ENCODE results near the gene TCEANC2. TPM values are rescaled to one million over a fixed set of nuclear protein-coding genes. Genes with fewer than 3 reads are reported as not detected.

TCEANC2 gene
- total RNA-seq, 4 donors from 2014 or later: 2.6 to 9.5 (median 7.0) TPM

DNA sequence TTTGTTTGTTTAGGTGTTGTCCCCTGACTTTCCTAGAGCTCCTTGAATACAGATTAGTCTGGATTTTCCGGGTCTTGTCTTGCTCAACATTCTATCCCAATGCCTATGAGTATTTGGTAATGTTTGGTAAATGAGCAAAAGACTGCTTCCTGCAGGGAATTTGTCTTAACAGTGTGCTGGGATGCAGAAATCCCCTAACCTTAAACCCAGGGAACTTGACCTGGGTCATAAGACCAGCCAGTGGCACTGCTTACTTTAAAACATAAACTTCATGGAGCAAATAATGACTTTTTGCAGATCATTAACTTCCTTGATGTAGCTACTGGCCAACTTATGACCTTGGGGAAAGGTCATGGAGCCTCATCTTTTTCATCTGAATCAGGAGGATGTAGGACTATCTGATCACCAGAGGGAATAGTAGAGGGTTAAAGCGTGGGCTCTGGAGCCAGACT lies 27.2 kb downstream of the TCEANC2 start:
- in situ Hi-C loops (cut with MboI; ENCODE audit: low sequenced_read_pairs in 4 of 4) (no loop called here), intact Hi-C loops (cut with DNase I; ENCODE audit: low total_unique reads) (no loop called here)
- Histone ChIP-seq H3K27ac (no peak overlapping the region), H3K36me3 (no peaks in the 10 kb centered on the region), H3K4me3 (no peak overlapping the region), H3K9me3 (no peaks in the 10 kb centered on the region), H3K4me1 (peaks cover 17 to 19% of the 10 kb centered on the region in 2 donors), H3K27me3 (no peaks in the 10 kb centered on the region)
- ATAC-seq: no peak
- TF ChIP-seq POLR2A (IDR thresholded peaks at IDR 0.05): no peak
- TF ChIP-seq, protein P1, sequence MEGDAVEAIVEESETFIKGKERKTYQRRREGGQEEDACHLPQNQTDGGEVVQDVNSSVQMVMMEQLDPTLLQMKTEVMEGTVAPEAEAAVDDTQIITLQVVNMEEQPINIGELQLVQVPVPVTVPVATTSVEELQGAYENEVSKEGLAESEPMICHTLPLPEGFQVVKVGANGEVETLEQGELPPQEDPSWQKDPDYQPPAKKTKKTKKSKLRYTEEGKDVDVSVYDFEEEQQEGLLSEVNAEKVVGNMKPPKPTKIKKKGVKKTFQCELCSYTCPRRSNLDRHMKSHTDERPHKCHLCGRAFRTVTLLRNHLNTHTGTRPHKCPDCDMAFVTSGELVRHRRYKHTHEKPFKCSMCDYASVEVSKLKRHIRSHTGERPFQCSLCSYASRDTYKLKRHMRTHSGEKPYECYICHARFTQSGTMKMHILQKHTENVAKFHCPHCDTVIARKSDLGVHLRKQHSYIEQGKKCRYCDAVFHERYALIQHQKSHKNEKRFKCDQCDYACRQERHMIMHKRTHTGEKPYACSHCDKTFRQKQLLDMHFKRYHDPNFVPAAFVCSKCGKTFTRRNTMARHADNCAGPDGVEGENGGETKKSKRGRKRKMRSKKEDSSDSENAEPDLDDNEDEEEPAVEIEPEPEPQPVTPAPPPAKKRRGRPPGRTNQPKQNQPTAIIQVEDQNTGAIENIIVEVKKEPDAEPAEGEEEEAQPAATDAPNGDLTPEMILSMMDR (IDR thresholded peaks at IDR 0.05 in 4 of 5, conservative IDR thresholded peaks at IDR 0.05 in 1 of 5): no peak
- DNase-seq: no peak

DNA sequence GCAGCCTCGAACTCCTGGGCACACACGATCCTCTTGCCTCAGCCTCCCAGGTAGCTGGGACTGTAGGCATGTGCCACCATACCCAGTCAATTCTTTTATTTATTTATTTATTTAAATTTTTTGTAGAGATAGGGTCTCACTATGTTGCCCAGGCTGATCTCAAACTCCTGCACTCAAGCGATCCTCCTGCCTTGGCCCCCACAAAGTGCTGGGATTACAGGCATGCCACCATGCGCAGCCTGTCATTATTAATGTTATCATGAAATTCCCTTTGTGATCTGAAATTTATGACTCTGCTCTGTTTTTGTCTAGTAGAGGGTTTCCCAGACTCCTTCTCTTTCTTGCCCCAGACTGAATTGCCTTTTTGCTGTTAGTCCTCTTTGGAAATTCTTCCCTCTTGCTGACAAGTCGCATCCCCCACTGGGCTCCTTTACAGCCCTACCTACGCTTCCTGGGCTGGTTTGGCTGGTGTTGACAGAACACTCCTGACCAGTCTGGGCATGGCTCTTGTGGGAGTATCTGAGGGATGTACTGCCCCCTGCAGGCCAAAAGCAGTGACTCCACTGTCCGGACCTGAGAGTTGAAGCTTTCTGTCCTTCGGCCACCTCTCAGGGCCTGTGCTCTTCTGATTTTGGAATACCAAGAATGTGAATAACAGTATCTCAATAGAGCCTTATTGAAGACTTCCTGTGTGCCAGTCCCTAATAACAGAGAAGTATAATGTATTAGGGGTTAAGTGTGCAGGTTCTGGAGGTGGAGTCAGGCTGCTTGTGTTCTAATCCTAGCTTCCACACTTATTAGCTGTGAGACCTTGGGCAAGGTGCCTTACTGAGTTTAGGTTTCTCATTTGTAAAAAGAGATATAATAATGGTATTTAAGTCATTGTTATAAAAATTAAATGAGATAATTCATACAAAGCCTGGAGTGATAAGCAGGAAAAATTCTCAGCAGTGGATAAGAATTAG lies 28.2 kb downstream of the TCEANC2 start:
- intact Hi-C loops (cut with DNase I; ENCODE audit: low total_unique reads): no loop called here

DNA sequence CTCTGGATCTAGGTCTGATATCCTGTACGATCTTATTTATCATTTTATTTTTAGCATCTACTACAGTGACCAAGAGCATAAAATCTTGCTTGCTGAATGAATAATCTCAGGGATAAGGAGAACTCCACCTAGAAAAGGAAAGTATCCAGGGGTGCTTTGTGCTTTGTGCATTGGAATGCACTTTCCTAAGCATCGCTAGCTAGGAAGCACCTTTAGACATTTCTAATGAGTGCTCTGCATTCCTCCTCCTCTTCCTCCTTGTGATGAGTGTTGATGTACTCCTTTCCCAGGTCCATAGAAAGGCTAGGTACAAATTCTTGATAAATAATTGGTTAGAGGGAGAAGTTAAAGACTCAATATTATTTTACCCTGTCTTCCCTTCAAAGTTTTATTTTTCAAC lies 31.4 kb downstream of the TCEANC2 start:
- no peak overlapping the region for H3K27ac ChIP-seq
- ATAC-seq (no peak), DNase-seq (no peak)
- no peak overlapping the region for H3K4me3 ChIP-seq
- peaks cover 0 to 4% of the 10 kb centered on the region in 2 donors for H3K36me3 ChIP-seq
- no peaks in the 10 kb centered on the region for H3K27me3 ChIP-seq
- no peaks in the 10 kb centered on the region for H3K4me1 ChIP-seq
- TF ChIP-seq POLR2A (IDR thresholded peaks at IDR 0.05): no peak
- TF ChIP-seq, protein P1 (IDR thresholded peaks at IDR 0.05 in 4 of 5, conservative IDR thresholded peaks at IDR 0.05 in 1 of 5): no peak
- in situ Hi-C loops (cut with MboI; ENCODE audit: low sequenced_read_pairs in 4 of 4) (no loop called here), intact Hi-C loops (cut with DNase I; ENCODE audit: low total_unique reads) (no loop called here)
- H3K9me3 ChIP-seq: no peaks in the 10 kb centered on the region

More for the DNA sequence above, 28.2 kb downstream of the TCEANC2 start:
- H3K36me3 ChIP-seq: no peaks in the 10 kb centered on the region
- no peak overlapping the region for H3K4me3 ChIP-seq
- DNase-seq (peak in 1 of 2 donors; percentile 53), ATAC-seq (peak; percentile 41 to 78)
- TF ChIP-seq, protein P1 (IDR thresholded peaks at IDR 0.05 in 4 of 5, conservative IDR thresholded peaks at IDR 0.05 in 1 of 5): peak in 4 of 5 experiments; percentile 49 to 66 (median 56)
- no peak for TF ChIP-seq POLR2A (IDR thresholded peaks at IDR 0.05)
- H3K4me1 ChIP-seq: peaks cover 17 to 19% of the 10 kb centered on the region in 2 donors
- no peak overlapping the region for H3K27ac ChIP-seq
- in situ Hi-C loops (cut with MboI; ENCODE audit: low sequenced_read_pairs in 4 of 4): no loop called here
- H3K27me3 ChIP-seq: no peaks in the 10 kb centered on the region
- H3K9me3 ChIP-seq: no peaks in the 10 kb centered on the region

DNA sequence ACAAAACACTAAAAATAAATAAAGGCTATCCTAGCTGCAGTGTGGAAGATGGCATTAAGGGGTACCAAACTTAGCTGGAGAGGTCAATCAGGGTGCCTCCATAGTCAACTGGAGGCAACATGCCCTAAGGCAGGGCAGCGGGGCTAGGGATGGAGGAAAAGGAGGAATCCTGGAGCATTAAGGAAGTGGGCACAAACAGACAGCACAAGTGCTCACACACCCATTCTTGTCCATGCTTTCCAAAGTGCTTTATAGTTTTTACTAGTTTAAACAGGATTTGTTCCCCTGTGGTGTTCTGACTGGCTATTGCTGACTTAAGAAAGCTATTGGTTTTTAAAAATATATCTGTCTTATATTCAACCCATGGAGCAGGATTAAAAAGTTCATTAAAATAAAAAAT lies 33.3 kb downstream of the TCEANC2 start:
- ATAC-seq (no peak), DNase-seq (no peak)
- intact Hi-C loops (cut with DNase I; ENCODE audit: low total_unique reads): no loop called here

More for the DNA sequence above, 33.3 kb downstream of the TCEANC2 start:
- TF ChIP-seq POLR2A (IDR thresholded peaks at IDR 0.05): no peak
- TF ChIP-seq, protein P1 (IDR thresholded peaks at IDR 0.05 in 4 of 5, conservative IDR thresholded peaks at IDR 0.05 in 1 of 5): no peak
- no peak overlapping the region for H3K27ac ChIP-seq
- H3K9me3 ChIP-seq: no peaks in the 10 kb centered on the region
- no peak overlapping the region for H3K4me3 ChIP-seq
- no peaks in the 10 kb centered on the region for H3K4me1 ChIP-seq
- H3K27me3 ChIP-seq: no peaks in the 10 kb centered on the region
- in situ Hi-C loops (cut with MboI; ENCODE audit: low sequenced_read_pairs in 4 of 4): no loop called here
- peaks cover 0 to 6% of the 10 kb centered on the region in 2 donors for H3K36me3 ChIP-seq
